PFSK-1 (cell line): Measurements from ENCODE around the gene CTDSPL2.

Source experiments
- FOXP2 ChIP-seq: optimal IDR thresholded peaks from 2 replicates; pipeline ENCODE3; 2011; ENCODE audit warnings: borderline replicate concordance, control low read depth, inconsistent platforms; ENCODE audit not compliant: insufficient read depth; ENCODE audit errors: extremely low read length, extremely low read depth
- POLR2AphosphoS5 ChIP-seq: IDR thresholded peaks from 2 replicates; pipeline ENCODE4 v1.6.1; 2012; ENCODE audit warnings: low read depth, mild to moderate bottlenecking, control low read depth, low read length, moderate library complexity
- SIN3A ChIP-seq: IDR thresholded peaks from 2 replicates; pipeline ENCODE4 v1.6.1; 2012; ENCODE audit warnings: mild to moderate bottlenecking, low read length, moderate library complexity, borderline replicate concordance; ENCODE audit not compliant: insufficient read depth
- TAF1 ChIP-seq: IDR thresholded peaks from 2 replicates; pipeline ENCODE4 v1.6.1; 2012; ENCODE audit warnings: low read length, control low read depth, borderline replicate concordance; ENCODE audit not compliant: insufficient read depth
- TF ChIP-seq, protein P1 (sequence below), 2 experiments: IDR thresholded peaks; 2 replicates each; pipeline versions ENCODE4 v1.6.1 to v1.8.0; 2011 to 2012; ENCODE audit warnings: low read depth in 2 of 2, low read length in 2 of 2, control low read depth in 1 of 2, inconsistent platforms in 1 of 2, mild to moderate bottlenecking in 1 of 2, moderate library complexity in 1 of 2; ENCODE audit not compliant: insufficient read depth in 1 of 2

Gene CTDSPL2

DNA sequence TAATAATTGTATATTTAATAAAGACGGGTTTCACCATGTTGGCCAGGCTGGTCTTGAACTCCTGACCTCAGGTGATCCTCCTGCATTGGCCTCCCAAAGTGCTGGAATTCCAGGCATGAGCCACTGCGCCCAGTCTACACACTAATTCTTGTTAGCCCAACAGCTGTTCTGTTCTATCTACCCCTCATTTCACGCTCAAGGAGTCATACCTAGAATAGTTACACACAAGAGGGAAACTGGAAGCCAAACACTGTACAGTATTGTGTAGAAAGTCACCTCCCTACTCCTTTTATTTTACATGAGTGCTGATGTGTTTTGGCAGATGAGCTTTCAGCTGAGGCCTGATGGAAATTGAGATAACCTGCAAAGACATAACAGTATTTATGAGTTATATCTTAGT, 13.4 kb upstream of the CTDSPL2 start:
- TF ChIP-seq, protein P1, sequence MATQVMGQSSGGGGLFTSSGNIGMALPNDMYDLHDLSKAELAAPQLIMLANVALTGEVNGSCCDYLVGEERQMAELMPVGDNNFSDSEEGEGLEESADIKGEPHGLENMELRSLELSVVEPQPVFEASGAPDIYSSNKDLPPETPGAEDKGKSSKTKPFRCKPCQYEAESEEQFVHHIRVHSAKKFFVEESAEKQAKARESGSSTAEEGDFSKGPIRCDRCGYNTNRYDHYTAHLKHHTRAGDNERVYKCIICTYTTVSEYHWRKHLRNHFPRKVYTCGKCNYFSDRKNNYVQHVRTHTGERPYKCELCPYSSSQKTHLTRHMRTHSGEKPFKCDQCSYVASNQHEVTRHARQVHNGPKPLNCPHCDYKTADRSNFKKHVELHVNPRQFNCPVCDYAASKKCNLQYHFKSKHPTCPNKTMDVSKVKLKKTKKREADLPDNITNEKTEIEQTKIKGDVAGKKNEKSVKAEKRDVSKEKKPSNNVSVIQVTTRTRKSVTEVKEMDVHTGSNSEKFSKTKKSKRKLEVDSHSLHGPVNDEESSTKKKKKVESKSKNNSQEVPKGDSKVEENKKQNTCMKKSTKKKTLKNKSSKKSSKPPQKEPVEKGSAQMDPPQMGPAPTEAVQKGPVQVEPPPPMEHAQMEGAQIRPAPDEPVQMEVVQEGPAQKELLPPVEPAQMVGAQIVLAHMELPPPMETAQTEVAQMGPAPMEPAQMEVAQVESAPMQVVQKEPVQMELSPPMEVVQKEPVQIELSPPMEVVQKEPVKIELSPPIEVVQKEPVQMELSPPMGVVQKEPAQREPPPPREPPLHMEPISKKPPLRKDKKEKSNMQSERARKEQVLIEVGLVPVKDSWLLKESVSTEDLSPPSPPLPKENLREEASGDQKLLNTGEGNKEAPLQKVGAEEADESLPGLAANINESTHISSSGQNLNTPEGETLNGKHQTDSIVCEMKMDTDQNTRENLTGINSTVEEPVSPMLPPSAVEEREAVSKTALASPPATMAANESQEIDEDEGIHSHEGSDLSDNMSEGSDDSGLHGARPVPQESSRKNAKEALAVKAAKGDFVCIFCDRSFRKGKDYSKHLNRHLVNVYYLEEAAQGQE (IDR thresholded peaks at IDR 0.05; ENCODE audit: insufficient read depth in 1 of 2, low read depth in 2 of 2, low read length in 2 of 2): no peak
- TF ChIP-seq SIN3A: no peak
- TF ChIP-seq TAF1: no peak
- no peak for TF ChIP-seq POLR2AphosphoS5
- no peak for TF ChIP-seq FOXP2

DNA sequence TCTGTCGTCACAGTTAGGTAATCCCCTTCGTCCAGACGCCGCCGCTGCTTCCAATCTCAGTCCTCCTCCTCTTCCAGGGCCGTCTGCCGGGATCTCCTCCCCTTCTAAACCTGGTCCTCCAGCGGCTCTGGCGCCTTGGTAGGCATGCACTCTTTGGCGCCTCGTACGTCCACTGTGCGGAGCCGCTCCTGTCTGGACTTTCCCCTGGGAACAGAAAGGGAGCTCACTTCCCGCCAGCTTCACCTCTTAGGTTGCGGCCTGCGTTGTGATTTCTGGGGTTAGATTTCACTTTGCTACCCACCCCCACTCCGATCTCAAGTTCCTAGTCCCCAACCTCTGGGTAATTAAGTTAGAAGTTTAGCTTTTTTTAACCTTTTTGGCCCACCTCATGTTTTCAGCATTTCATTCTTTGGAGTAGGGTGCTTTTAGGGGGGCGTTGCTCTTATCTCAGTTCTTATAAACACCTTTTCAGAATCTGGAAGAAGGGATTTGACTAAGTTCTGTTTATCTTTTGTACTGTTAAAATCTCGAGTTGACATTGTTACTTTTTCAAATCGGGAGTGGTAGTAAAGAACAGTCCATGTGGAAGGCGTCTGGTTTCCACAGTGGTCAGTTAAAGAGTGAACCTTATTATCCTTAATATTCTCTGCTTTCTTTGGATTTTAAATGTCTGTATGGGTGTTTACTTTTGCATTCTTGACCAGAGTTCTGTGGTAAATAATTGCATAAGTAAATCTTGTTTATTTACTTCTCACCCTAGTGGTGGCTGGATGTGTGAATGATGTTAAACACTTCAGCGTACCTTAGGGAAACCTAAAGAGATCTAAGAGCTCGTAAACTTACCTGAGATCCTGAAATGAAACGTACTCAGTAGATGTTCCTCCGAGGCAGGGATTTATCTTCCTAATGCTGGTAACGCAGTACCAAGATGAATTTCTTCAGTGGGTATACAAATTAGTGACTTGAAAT, 611 bp downstream of the CTDSPL2 start:
- TF ChIP-seq SIN3A (0 out of 2 replicates have a peak, but pooled peaks have one; percentile 56), POLR2AphosphoS5 (no peak)

DNA sequence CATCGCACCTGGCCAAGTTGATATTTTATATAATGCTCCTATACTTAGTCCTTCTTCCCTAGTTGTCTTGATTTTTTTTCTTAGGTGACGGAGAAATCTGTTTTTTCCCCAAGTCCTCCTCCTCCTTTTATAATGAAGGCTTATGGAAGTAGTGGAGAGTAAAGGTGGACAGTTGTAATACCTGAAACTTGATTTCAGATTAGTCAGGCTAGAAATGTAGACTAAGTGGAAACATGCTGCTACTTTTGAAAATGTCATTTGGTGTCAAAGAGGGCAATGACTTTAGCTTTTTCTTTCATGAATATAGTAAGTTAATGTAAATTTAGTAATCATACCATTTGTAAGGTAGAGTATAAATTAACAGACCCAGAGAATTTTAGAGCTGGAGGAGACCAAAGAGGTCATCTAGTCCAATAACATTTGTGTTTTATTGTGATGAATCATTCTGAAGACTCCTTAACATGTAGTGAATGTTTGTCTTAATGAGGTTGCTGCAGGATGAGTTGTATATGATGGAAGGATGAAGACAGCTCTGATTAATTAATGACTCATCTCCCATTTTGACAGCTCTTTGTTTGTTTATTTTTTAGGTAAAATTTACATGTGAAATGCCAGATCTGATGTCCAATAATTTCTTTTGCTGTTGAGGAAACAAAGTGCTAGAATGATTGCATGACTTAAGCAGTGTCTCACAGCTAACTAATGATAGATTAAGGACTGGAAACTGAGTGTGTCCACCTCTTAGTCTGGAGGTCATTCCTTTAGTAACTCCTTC, 8.7 kb downstream of the CTDSPL2 start:
- TF ChIP-seq TAF1 (no peak), SIN3A (peak; percentile 27; the same call in 1 of the 2 replicates)

DNA sequence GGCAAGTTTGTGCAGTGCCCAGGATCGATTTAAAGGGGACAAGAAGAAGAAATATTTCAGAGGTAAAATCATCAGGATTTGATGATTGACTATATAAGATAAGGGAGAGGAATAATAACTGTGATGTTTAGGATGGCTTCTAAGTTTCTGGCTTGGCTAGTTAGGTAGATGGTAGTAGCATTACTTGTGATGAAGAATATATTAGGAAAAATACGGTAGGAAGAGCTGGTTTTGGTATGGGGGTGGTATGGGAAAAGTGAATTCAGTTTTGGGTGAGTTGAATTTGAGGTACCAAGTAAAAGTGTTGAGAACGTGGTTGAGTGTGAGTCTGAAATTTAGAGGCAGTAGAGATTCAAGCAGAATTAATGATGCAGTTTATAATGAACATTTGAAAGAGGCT, 11.0 kb downstream of the CTDSPL2 start:
- no peak for TF ChIP-seq TAF1
- no peak for TF ChIP-seq POLR2AphosphoS5
- no peak for TF ChIP-seq FOXP2
- TF ChIP-seq, protein P1 (IDR thresholded peaks at IDR 0.05; ENCODE audit: insufficient read depth in 1 of 2, low read depth in 2 of 2, low read length in 2 of 2): no peak
- no peak for TF ChIP-seq SIN3A

DNA sequence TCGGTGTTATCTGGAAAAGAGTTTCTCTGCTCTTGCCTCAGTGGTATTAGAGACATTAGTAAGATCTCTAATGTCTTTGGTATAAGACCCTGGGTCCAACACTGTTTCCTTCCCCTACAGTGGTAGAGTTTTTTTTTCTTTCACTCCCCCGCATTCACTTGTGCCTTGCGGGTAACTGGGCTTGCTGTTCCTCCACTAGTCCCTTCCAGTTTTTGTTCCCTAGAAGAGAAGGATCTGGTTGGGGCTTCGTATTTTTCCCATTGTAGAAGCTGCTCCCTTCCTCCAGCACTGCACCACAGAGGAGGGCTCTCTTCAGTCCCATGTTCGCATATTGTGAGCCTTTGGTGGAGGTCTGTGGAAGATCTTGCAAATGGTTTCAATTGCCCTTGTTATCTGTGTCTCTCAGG, 13.7 kb downstream of the CTDSPL2 start:
- TF ChIP-seq, protein P1 (IDR thresholded peaks at IDR 0.05; ENCODE audit: insufficient read depth in 1 of 2, low read depth in 2 of 2, low read length in 2 of 2): no peak
- TF ChIP-seq FOXP2 (no peak), POLR2AphosphoS5 (no peak), SIN3A (no peak), TAF1 (no peak)
